ENCODE results near the gene SLC2A13.

DNA sequence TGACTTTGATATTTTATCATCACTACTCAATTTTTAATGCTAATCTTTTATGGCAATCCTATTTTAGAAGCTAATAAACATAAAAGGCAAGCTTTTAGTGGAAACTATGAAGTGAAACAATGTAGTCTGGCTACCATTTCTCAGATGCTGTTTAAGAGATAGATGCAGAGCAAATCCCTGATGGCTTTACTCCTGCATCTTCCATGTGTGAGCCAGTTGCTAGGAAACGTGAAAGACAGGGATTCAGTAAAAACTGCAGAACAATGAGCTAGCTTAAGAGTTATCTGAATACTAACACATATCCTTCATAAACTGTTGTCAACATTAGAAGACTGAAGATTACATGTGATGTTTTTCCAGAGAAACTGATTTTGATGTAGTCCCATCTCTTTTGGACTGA lies 112.6 kb downstream of the SLC2A13 start:
- TF ChIP-seq POLR2A (IDR thresholded peaks at IDR 0.05) = no peak
- TF ChIP-seq, protein P1, sequence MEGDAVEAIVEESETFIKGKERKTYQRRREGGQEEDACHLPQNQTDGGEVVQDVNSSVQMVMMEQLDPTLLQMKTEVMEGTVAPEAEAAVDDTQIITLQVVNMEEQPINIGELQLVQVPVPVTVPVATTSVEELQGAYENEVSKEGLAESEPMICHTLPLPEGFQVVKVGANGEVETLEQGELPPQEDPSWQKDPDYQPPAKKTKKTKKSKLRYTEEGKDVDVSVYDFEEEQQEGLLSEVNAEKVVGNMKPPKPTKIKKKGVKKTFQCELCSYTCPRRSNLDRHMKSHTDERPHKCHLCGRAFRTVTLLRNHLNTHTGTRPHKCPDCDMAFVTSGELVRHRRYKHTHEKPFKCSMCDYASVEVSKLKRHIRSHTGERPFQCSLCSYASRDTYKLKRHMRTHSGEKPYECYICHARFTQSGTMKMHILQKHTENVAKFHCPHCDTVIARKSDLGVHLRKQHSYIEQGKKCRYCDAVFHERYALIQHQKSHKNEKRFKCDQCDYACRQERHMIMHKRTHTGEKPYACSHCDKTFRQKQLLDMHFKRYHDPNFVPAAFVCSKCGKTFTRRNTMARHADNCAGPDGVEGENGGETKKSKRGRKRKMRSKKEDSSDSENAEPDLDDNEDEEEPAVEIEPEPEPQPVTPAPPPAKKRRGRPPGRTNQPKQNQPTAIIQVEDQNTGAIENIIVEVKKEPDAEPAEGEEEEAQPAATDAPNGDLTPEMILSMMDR (IDR thresholded peaks at IDR 0.05) = no peak
